ENCODE data around the gene FBXO48. TPM values are rescaled to one million over a fixed set of nuclear protein-coding genes. Genes with fewer than 3 reads are reported as not detected.

FBXO48 gene
- total and polyA plus RNA-seq, 2 of the 4 experiments (the other 2 are of a cell fraction): 0.18 to 0.43 TPM

DNA sequence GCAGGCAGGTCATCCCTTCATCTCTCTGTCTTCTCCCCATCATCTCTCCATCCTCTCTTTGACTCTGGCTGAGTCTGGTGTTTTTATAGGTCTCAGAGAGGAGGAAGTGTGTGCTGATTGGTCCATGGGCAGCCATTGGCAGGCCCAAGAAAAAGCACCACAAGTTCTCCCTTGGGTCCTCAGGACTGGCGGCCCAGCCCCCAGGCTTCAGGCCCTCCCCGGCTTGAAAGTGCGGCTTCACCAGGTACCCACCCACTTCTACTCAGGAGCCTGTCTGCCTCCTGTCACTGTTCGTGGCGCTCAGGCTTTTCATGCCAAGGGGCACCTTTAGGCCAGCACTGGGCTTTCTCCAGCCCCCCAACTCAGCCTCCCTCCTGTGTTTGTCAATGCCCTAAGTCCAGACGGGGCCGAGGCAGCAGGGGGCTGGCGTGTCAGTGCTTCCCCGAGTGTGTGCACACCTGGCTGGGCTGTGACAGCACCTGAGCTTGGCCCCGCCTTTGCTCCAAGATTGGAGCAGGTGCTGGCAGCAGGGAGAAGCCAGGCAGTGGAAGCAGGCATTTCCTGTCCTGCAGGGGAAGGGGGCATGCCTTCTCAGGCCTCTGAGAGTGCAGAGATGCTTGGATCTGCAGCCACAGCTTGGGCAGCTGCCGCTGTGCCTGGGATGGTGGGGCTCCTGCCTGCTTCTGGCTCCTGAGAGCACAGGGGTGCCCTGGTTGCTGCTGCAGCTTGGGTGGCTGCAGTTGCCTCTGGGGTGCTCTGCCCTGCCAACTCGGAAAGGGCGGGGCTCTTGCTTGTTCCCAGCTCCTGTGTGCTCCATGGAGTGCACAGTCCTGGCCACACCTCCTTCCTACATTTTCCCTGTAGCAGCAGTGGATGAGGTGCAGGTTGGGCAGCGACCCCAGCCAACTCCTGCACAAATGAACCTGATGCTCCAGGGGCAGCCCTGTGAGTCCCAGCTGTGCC is 34.1 kb downstream of the FBXO48 start:
- no peak overlapping the region for H2AK9ac ChIP-seq (replicated peaks; ENCODE audit: low read depth, low read length, poor library complexity)
- no peak overlapping the region for H4K8ac ChIP-seq (ENCODE audit: low read depth in 2 of 2, low read length in 2 of 2)
- no peak overlapping the region for H4K91ac ChIP-seq (ENCODE audit: insufficient read depth, low read depth, low read length)
- in situ Hi-C loops (cut with MboI; ENCODE audit: low sequenced_read_pairs) (no loop called here), dilution Hi-C loops (cut with HindIII; ENCODE audit: low sequenced_read_pairs, unreplicated experiment) (no loop called here), intact Hi-C loops (cut with micrococcal nuclease) (no loop called here)
- H3K9me1 ChIP-seq (ENCODE audit: insufficient read depth, low read length): no peaks in the 10 kb centered on the region
- TF ChIP-seq MAZ (IDR thresholded peaks at IDR 0.05; ENCODE audit: borderline replicate concordance, low read depth, low read length): no peak
- H3K4me2 ChIP-seq (ENCODE audit: low read depth, low read length): no peak overlapping the region
- no peaks in the 10 kb centered on the region for H3K36me3 ChIP-seq (ENCODE audit: control insufficient read depth, insufficient read depth, low read length)
- no peak overlapping the region for H3K14ac ChIP-seq (replicated peaks; ENCODE audit: low read depth, low read length)
- ChIA-PET CTCF (interaction anchor here (0.6 kb wide), 1 partner anchor 976 kb away, joined by 3 read pairs; no protein-coding TSS in a partner anchor), POLR2A (ENCODE audit: unreplicated experiment) (no interaction called here)
- no peak overlapping the region for H3K23ac ChIP-seq (ENCODE audit: low read depth, low read length)
- H3K18ac ChIP-seq (ENCODE audit: low read depth, low read length): no peak overlapping the region
- H3K27me3 ChIP-seq (ENCODE audit: control insufficient read depth, insufficient read depth, low read length): peaks cover 15% of the 10 kb centered on the region
- no peak overlapping the region for H3K56ac ChIP-seq (ENCODE audit: extremely low read depth, insufficient read depth, low read length)
- H3K4me1 ChIP-seq (ENCODE audit: control insufficient read depth, insufficient read depth, low read length): 0 out of 2 replicates have a peak, but pooled peaks cover 2% of the 10 kb centered on the region
- DNase-seq (no peak), ATAC-seq (ENCODE audit: low read depth) (no peak)
- H4K20me1 ChIP-seq (ENCODE audit: insufficient read depth, low read length): no peaks in the 10 kb centered on the region
- no peaks in the 10 kb centered on the region for H3K79me1 ChIP-seq (ENCODE audit: low read depth in 1 of 2, low read length in 2 of 2)
- 72% methylated on average over 5 of the region's 14 CpGs; no CpG with 5 or more reads in 1 of the 2 experiments for WGBS, 2 experiments (ENCODE audit: extremely low coverage in 2 of 2, insufficient read length in 1 of 2)
- no TSS peak for BruUV-seq (replicated peaks)
- no peak overlapping the region for H3K4ac ChIP-seq (ENCODE audit: low read depth, low read length)
- no peak overlapping the region for H2AFZ ChIP-seq (replicated peaks; ENCODE audit: low read length, poor library complexity)
- no peak overlapping the region for H2BK120ac ChIP-seq (ENCODE audit: low read depth, low read length)
- H2BK15ac ChIP-seq (ENCODE audit: low read depth, low read length): no peak overlapping the region
- no peak overlapping the region for H3K4me3 ChIP-seq (ENCODE audit: insufficient read depth, low read depth, low read length)
- H4K5ac ChIP-seq (ENCODE audit: low read depth, low read length): no peak overlapping the region
- no peak overlapping the region for H2BK5ac ChIP-seq (ENCODE audit: low read depth, low read length, poor library complexity, severe bottlenecking)
- H3K27ac ChIP-seq (ENCODE audit: insufficient read depth, low read length): no peak overlapping the region
- no peak overlapping the region for H2AK5ac ChIP-seq (ENCODE audit: low read depth, low read length)
- H3K9me3 ChIP-seq (ENCODE audit: control insufficient read depth, insufficient read depth, low read length): no peaks in the 10 kb centered on the region
- H3K9ac ChIP-seq (ENCODE audit: low read depth, low read length): no peak overlapping the region
- no peak overlapping the region for H2BK20ac ChIP-seq (ENCODE audit: low read depth, low read length)

Data from IMR-90 (cell line).